GM19328 (cell line): ENCODE results near the gene LRP4.

Source experiments
- ATAC-seq: cut with Tn5 transposase; IDR thresholded peaks from one replicate; pipeline ENCODE4 v1.9.1; 2021; ENCODE audit warnings: mild to moderate bottlenecking, moderate library complexity; ENCODE audit not compliant: unreplicated experiment

Gene LRP4

GRCh38 chr11:46894506-46894905 is 23.8 kb downstream of the LRP4 start:
- ATAC-seq = no peak

DNA sequence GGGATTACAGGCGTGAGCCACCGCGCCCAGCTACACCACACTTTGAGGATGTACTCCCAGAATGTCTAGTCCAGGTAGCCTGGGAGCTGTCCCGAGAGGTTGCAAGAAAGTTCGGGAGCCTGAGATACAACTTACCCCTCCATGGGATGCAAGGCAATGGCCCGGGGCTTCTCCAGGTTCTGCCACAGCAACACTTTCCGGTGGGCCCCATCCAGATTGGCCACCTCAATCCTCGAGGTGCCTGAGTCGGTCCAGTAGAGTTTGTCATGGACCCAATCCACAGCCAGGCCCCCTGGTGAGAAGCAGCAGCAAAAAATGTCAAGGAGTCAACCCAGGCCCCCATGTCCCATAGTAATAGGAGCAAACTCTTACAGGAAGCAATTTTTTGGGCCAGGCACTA is 25.5 kb downstream of the LRP4 start:
- no peak for ATAC-seq

DNA sequence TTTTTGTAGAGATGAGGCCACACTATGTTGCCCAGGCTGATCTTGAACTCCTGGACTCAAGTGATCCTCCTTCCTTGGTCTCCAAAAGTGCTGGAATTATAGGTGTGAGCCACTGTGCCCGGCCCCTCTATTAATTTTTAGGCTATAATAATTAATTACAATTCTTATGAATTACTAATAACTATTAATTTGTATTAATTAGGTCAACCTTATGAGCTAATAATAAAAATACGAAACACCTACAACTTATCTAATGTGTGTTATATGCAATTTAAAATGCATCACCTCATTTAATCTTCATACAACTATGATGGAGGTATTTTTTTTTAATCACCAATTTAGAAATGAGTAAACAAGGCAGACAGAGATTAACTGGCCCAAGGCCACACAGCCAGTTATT is 26.2 kb downstream of the LRP4 start:
- no peak for ATAC-seq

DNA sequence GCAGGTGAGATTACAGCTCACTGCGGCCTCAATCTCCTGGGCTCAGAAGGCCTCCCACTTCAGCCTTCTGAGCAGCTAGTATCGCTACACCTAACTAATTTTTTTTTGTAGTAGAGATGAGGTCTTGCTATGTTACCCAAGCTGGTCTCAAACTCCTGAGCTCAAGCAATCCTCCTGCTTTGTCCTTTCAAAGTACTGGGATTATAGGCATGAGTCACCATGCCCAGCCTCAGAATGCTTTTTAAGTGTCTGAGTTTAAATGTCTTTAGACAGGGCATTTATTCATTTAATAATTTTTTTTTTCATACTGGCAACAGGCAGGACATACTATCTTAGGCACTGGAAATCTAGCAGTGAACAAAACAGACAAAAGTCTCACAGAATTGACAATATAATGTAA is 27.7 kb downstream of the LRP4 start:
- no peak for ATAC-seq

DNA sequence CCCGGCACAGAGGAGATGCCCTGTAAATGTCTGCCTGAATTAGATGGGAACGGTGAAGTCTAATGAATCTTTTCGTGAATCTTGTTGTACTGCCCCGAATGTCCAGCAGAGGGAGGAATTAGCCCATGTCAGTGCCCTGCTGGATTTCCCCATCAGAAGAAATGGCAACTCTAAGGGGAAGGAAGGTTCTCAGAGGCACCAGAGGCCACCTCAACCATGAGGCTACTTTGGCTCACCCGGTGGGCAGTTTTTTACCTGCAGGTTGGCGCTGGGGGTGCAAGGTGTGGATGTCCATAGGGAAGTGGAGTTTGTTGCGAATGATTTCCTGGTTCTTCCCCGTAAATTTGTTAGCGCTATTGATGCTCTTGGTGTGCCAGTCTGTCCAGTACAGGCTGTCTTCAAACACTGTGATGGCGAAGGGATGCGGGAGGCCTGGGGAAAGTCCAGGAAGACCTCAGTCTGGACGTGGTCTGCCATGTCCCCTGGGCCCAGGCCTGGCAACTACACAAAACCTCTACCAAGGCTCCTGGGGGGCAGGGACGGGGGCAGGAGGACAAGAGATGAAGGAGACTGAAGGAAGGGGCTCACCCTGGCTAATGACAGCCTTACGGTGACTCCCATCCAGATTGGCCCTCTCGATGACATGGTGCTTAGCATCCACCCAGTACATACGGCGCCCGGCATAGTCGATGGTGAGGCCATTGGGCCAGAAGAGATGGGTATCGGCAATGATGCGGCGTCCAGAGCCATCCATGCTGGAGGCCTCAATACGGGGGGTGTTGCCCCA is 28.5 kb downstream of the LRP4 start:
- no peak for ATAC-seq

DNA sequence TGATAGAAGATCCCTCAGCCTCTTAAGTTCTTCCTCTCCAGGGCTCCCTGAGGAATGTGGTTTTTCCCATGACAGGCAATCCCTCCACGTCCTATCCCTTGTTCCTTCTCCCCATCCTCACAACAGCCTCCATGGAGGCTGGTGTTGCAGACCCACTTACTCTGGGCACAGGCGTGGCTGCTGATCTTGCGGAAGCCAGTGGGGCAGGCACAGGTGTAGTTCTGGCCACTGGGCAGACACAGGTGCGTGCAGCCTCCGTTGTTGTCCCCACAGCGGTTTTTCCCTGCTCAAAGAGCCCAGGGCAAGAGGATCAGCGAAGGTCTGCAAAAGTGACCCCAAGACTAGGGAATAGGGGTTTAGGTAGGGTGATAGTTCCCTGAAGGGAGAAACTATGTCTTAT is 29.1 kb downstream of the LRP4 start:
- no peak for ATAC-seq

- ATAC-seq = no peak
Measured at GRCh38 chr11:46888636-46889035, 29.7 kb downstream of the LRP4 start.

DNA sequence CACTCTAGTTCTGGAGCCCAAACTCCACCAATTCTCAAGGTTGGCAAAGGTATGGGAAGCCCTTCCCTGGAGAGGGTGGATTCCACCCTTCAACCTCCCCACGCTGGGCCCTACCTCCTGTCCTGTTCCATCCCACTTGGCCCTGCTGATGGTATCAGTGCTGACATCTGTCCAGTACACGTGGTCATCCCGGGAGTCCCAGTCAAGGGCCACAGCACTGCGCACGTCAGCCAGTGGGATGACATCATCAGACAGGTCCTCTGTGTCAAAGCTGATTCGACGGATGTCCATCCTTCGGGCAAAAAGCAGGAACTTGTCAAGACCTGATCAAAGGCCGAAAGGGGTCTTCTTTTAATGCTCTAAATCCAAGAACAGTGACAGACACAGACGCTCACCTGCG is 32.1 kb downstream of the LRP4 start:
- no peak for ATAC-seq

- ATAC-seq = no peak
Measured at GRCh38 chr11:46879056-46879585, 39.2 kb downstream of the LRP4 start.

- ATAC-seq = no peak
Measured at GRCh38 chr11:46877580-46877979, 40.8 kb downstream of the LRP4 start.

- ATAC-seq = no peak
Measured at GRCh38 chr11:46876471-46876870, 41.9 kb downstream of the LRP4 start.

GRCh38 chr11:46874586-46874985 is 43.8 kb downstream of the LRP4 start:
- ATAC-seq = no peak

GRCh38 chr11:46868912-46869311 is 49.4 kb downstream of the LRP4 start:
- no peak for ATAC-seq

DNA sequence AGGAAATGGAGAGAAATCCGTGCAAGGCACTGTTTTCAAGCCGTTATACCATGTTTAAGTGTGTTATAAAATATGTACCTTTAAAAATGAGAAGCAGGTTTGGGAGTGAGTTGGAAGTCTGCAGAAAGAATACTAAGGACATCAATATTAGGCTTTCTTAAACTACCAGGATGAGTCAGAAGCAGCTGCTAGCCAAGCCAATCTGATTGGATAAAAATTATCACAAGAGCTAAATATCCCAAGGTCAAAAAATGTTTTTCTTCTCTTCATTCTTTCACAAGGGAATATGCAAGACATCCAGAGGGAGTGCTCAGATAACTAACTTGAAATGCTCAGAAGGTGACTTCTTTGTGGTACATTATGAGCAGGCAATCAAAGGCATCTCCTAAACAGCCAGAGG is 53.0 kb downstream of the LRP4 start:
- ATAC-seq = no peak

GRCh38 chr11:46860218-46860617 is 58.1 kb downstream of the LRP4 start:
- no peak for ATAC-seq

DNA sequence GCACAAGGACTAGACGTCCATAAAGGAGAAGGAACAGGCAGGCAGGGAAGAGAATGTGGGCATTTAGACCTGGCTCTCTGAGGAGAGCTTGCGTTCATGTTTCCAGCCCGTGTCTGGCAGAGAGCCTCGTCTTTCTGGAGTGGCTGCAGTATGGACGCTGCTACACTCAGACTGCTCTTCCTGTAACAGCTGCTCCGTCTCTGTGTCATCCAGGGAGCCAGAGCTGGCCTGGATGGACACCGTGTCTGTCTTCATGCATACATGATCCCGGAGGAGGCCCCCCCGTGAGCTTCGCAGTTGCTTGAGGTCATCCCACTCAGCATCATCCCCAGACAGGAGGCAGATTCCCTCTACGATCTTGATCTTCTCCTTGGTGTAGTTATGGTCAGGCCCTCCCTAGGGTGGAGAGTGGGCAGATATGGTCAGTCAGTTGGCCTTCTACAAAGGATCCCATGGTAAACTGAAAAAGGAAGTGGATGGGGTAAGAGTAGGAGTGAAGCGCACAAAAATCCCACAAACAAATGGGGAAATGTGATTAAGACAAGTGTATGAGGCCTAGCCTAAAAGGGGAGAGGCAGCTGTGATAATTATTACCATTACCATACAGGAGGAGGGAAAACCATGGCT is 59.3 kb downstream of the LRP4 start:
- ATAC-seq = no peak

GRCh38 chr11:46857666-46858065 is 60.7 kb downstream of the LRP4 start:
- ATAC-seq = no peak

DNA sequence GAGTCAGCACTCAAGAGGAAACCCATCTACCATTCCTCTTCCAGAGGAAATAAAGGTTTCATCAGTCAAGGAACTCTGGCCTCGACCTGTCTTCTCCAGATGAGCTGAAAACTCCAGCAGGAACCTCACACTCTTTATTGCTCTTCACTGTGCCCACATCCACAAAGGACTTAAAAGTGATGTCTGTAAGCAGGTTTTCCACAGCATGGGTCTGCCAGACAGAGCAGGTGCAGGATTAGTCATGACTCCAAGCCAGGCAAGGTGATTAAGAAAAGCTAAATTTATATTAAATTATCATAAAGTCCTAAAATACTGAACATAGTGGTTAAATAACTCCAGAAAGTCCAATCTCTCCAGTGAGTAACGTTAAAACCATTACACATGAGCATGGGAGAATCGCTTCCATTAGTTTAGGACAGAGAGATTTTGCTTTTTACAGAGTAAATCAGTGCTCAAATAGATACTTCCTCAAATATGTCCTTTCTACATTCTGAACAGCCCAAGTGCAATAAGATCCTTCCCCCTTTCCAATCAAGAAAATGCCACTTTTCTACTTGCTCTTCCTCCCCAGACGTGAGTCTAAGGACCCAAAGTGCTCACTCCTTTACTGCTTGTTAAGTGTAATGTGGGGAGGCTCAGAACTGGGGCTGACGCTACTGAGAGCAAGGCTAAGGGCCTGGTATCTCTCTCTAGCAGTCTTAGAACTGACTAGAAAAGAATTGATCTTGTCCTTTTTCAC is 61.6 kb downstream of the LRP4 start:
- no peak for ATAC-seq

- ATAC-seq = no peak
Measured at GRCh38 chr11:46855863-46856262, 62.5 kb downstream of the LRP4 start.

- ATAC-seq = no peak
Measured at GRCh38 chr11:46855167-46855566, 63.2 kb downstream of the LRP4 start.

DNA sequence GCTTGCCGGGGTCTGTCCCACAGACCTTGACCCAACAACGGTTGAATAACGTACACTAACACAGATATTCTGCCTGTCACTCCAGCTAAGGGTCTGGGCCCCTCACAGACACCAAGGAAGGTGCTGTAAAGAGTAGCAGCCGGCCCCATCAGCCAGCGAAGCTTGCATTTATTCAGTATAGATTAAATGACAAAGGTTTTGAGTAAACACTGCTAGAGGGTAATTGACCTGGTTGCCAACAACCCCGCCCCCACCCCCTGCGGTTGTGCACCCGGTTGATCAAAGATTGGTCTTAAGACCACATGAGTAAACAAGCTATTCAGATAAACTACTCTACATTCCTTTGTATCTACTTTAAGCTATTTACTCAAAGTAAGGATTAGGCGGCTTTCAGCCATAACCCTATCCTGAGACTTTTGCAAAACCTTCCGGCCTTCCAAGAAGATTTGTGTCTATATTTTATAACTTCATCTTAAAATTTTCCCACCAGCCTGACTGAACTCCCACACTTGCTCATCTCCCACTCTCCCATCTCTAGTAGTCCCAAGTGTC is 67.4 kb downstream of the LRP4 start:
- no peak for ATAC-seq
